CD14-positive monocyte (primary cell): ENCODE measurements around the gene DEGS2. TPM values are rescaled to one million over a fixed set of nuclear protein-coding genes. Genes with fewer than 3 reads are reported as not detected.
A peak's percentile ranks its signal among the peaks of the same experiment; 100 is the strongest.

ENCODE experiments used
- DNase-seq, 3 donors: peaks; one replicate each; pipeline ENCODE4 v3.0.0-alpha.2; 2011 to 2022
- H2AFZ ChIP-seq: 2 replicates; pipeline ENCODE4 v1.6.0; 2012; ENCODE audit warnings: mild to moderate bottlenecking, low read depth, low read length, inconsistent platforms; ENCODE audit not compliant: insufficient read depth, poor library complexity, severe bottlenecking
- H3K27ac ChIP-seq, 2 donors: 1 replicate in 1 of 2; 2 replicates in 1 of 2; pipeline ENCODE4 v1.5.1; 2012 to 2013; ENCODE audit warnings: low read length in 2 of 2, control low read depth in 1 of 2, inconsistent platforms in 1 of 2, low read depth in 1 of 2, mild to moderate bottlenecking in 1 of 2
- H3K27me3 ChIP-seq, 2 donors: one replicate each; pipeline versions ENCODE4 v1.6.0 to v1.6.1; 2011 to 2013; ENCODE audit warnings: low read length in 2 of 2; ENCODE audit not compliant: control insufficient read depth in 2 of 2, insufficient read depth in 2 of 2
- H3K36me3 ChIP-seq, 2 donors: replicated peaks in 1 of 2; 1 replicate in 1 of 2; 2 replicates in 1 of 2; pipeline versions ENCODE4 v1.5.1 to v1.6.1; 2012 to 2013; ENCODE audit warnings: low read length in 2 of 2, control low read depth in 1 of 2, inconsistent platforms in 1 of 2, mild to moderate bottlenecking in 1 of 2; ENCODE audit not compliant: insufficient read depth in 2 of 2, control insufficient read depth in 1 of 2
- H3K4me1 ChIP-seq, 2 donors: 1 replicate in 1 of 2; 2 replicates in 1 of 2; pipeline versions ENCODE4 v1.5.1 to v1.6.1; 2012 to 2013; ENCODE audit warnings: low read length in 2 of 2, control low read depth in 1 of 2, inconsistent platforms in 1 of 2, mild to moderate bottlenecking in 1 of 2, moderate library complexity in 1 of 2; ENCODE audit not compliant: insufficient read depth in 2 of 2, control insufficient read depth in 1 of 2
- H3K4me2 ChIP-seq: replicated peaks from 2 replicates; pipeline ENCODE3; 2012; ENCODE audit warnings: low read length, moderate library complexity, mild to moderate bottlenecking; ENCODE audit not compliant: poor library complexity, severe bottlenecking; ENCODE audit errors: extremely low read depth
- H3K4me3 ChIP-seq, 3 experiments: fragments of 200-600 bp in 1 of 3; sonication (generic) in 1 of 3; replicated peaks in 1 of 3; 1 replicate in 2 of 3; 2 replicates in 1 of 3; pipeline ENCODE4 v1.5.1; 2011 to 2013; ENCODE audit warnings: low read length in 3 of 3, mild to moderate bottlenecking in 3 of 3, control low read depth in 2 of 3, low read depth in 2 of 3, inconsistent platforms in 1 of 3, moderate library complexity in 1 of 3
- H3K79me2 ChIP-seq: 2 replicates; pipeline ENCODE4 v1.6.0; 2012; ENCODE audit warnings: mild to moderate bottlenecking, control low read depth, inconsistent platforms, low read length, moderate library complexity; ENCODE audit not compliant: insufficient read depth
- H3K9ac ChIP-seq: 2 replicates; pipeline ENCODE4 v1.6.0; 2017; ENCODE audit warnings: low read length, mild to moderate bottlenecking; ENCODE audit not compliant: insufficient read depth, poor library complexity, severe bottlenecking
- H3K9me3 ChIP-seq, 2 donors: replicated peaks in 1 of 2; 1 replicate in 1 of 2; 2 replicates in 1 of 2; pipeline versions ENCODE4 v1.5.1 to v1.6.1; 2012 to 2013; ENCODE audit warnings: low read length in 2 of 2, control low read depth in 1 of 2; ENCODE audit not compliant: control insufficient read depth in 1 of 2, insufficient read depth in 1 of 2
- H4K20me1 ChIP-seq: 2 replicates; pipeline ENCODE4 v1.6.0; 2012; ENCODE audit warnings: mild to moderate bottlenecking, low read length, control low read depth, moderate library complexity; ENCODE audit not compliant: insufficient read depth
- H3K27ac Mint-ChIP-seq, 7 donors: one replicate each; pipeline ENCODE4 v1.8.0; 2020; ENCODE audit warnings: mild to moderate bottlenecking in 7 of 7, mixed read lengths in 7 of 7, moderate library complexity in 6 of 7, inconsistent platforms in 2 of 7
- H3K27me3 Mint-ChIP-seq, 3 donors: one replicate each; pipeline ENCODE4 v1.8.0; 2021 to 2022; ENCODE audit warnings: low read depth in 3 of 3, mild to moderate bottlenecking in 3 of 3, mixed read lengths in 3 of 3, moderate library complexity in 3 of 3, inconsistent platforms in 1 of 3
- H3K36me3 Mint-ChIP-seq, 2 donors: one replicate each; pipeline ENCODE4 v1.8.0; 2020; ENCODE audit warnings: mixed read lengths in 2 of 2, inconsistent platforms in 1 of 2, mild to moderate bottlenecking in 1 of 2
- H3K4me1 Mint-ChIP-seq: one replicate; pipeline ENCODE4 v1.8.0; 2020; ENCODE audit warnings: mild to moderate bottlenecking, mixed read lengths
- H3K4me3 Mint-ChIP-seq, 2 donors: one replicate each; pipeline ENCODE4 v1.8.0; 2020; ENCODE audit warnings: mild to moderate bottlenecking in 2 of 2, mixed read lengths in 2 of 2, moderate library complexity in 1 of 2
- H3K9me3 Mint-ChIP-seq, 7 donors: one replicate each; pipeline ENCODE4 v1.8.0; 2020 to 2022; ENCODE audit warnings: mixed read lengths in 7 of 7, mild to moderate bottlenecking in 6 of 7, moderate library complexity in 6 of 7, inconsistent platforms in 2 of 7
- CTCF ChIP-seq: fragments of 200-600 bp; IDR thresholded peaks from one replicate; pipeline ENCODE4 v1.8.0; 2022; ENCODE audit warnings: antibody characterized with exemption, mild to moderate bottlenecking
- whole genome bisulfite sequencing: methylation state at CpG from one replicate; pipeline ENCODE4 v1.1.5; 2013; ENCODE audit warnings: missing lambda C conversion rate; ENCODE audit not compliant: insufficient coverage; 5-methylcytosine and 5-hydroxymethylcytosine counted together
- intact Hi-C, 2 donors: fragments of 100-400 bp; cut with micrococcal nuclease; formaldehyde crosslinking; loops; one replicate each; pipeline versions ENCODE4 v1.15.0 to v1.15.1; 2023
- polyA plus RNA-seq, 3 donors: library from polyadenylated mRNA; depleted of rRNA in 1 of 3; unstranded in 2 of 3; stranded (reverse) in 1 of 3; fragments of 300-500 nt in 2 of 3; fragments of >200 nt in 1 of 3; fragmentation: Illumina TruSeq in 2 of 3; gene quantifications; 1 replicate in 2 of 3; 2 replicates in 1 of 3; pipeline ENCODE4 v1.2.3, GENCODE V29; 2012 to 2021

DEGS2 gene
- polyA plus RNA-seq, 3 donors = 0.07 to 0.36 TPM; not detected in 1

GRCh38 chr14:100111931-100112704 is 47.3 kb downstream of the DEGS2 start:
- intact Hi-C loops = no loop called here
- Histone ChIP-seq H3K4me1 (peaks cover 3 to 8% of the 10 kb centered on the region in 2 donors), H3K4me3 (no peak overlapping the region), H3K36me3 (peaks cover 16 to 33% of the 10 kb centered on the region in 2 donors), H3K27ac (no peak overlapping the region), H3K4me2 (no peak overlapping the region), H3K27me3 (no peaks in the 10 kb centered on the region), H3K9ac (no peak overlapping the region), H2AFZ (no peak overlapping the region), H3K9me3 (no peaks in the 10 kb centered on the region), H3K79me2 (peaks cover 4% of the 10 kb centered on the region), H4K20me1 (peaks cover 30% of the 10 kb centered on the region)
- Mint-ChIP-seq H3K9me3 (no peaks in the 10 kb centered on the region), H3K27ac (peak overlapping the region in 1 of 7 donors; percentile 0), H3K36me3 (peaks cover 35 to 56% of the 10 kb centered on the region in 2 donors), H3K4me1 (peaks cover 18% of the 10 kb centered on the region), H3K27me3 (peaks cover 0 to 2% (median 1%) of the 10 kb centered on the region in 3 donors), H3K4me3 (no peak overlapping the region)
- TF ChIP-seq CTCF = no peak
- no peak for DNase-seq
- WGBS = 96% methylated on average over 10 of the region's 11 CpGs

GRCh38 chr14:100110816-100111215 is 48.6 kb downstream of the DEGS2 start:
- H3K27ac Mint-ChIP-seq = no peak overlapping the region
- H3K27me3 ChIP-seq = no peaks in the 10 kb centered on the region
- H3K27me3 Mint-ChIP-seq = peaks cover 0 to 2% (median 1%) of the 10 kb centered on the region in 3 donors
- H3K9me3 Mint-ChIP-seq = no peaks in the 10 kb centered on the region
- no peak for DNase-seq
- H3K9ac ChIP-seq = no peak overlapping the region
- peaks cover 39% of the 10 kb centered on the region for H4K20me1 ChIP-seq
- H3K36me3 ChIP-seq = peaks cover 14 to 28% of the 10 kb centered on the region in 2 donors
- TF ChIP-seq CTCF = no peak
- H3K4me1 Mint-ChIP-seq = peaks cover 31% of the 10 kb centered on the region
- no peak overlapping the region for H3K4me3 ChIP-seq
- 100% methylated on average over 1 of the region's 6 CpGs for WGBS
- H3K27ac ChIP-seq = no peak overlapping the region
- no peaks in the 10 kb centered on the region for H3K9me3 ChIP-seq
- no peak overlapping the region for H2AFZ ChIP-seq
- H3K4me1 ChIP-seq = peaks cover 16 to 21% of the 10 kb centered on the region in 2 donors
- peaks cover 4% of the 10 kb centered on the region for H3K79me2 ChIP-seq
- peaks cover 30 to 52% of the 10 kb centered on the region in 2 donors for H3K36me3 Mint-ChIP-seq
- no peak overlapping the region for H3K4me3 Mint-ChIP-seq
- no peak overlapping the region for H3K4me2 ChIP-seq
- intact Hi-C loops = no loop called here
